Hepatic stellate cell (primary cell): ENCODE measurements around the gene NDUFS8.

Experiments used
- DNase-seq: peaks from one replicate; pipeline ENCODE4 v3.0.0; 2011; ENCODE audit warnings: low spot score

The NDUFS8 gene

GRCh38 chr11:68049509-68050370 lies 19.3 kb downstream of the NDUFS8 start:
- DNase-seq = no peak

- DNase-seq = no peak
Observed at GRCh38 chr11:68050371-68050841, 19.9 kb downstream of the NDUFS8 start.

- DNase-seq = peak; percentile 8
Observed at GRCh38 chr11:68051191-68052136, 21.0 kb downstream of the NDUFS8 start.

GRCh38 chr11:68052137-68052873 lies 21.8 kb downstream of the NDUFS8 start:
- no peak for DNase-seq

- no peak for DNase-seq
Observed at GRCh38 chr11:68053117-68053516, 22.6 kb downstream of the NDUFS8 start.

- DNase-seq = no peak
Observed at GRCh38 chr11:68053981-68054812, 23.7 kb downstream of the NDUFS8 start.

- DNase-seq = no peak
Observed at GRCh38 chr11:68056317-68057285, 26.1 kb downstream of the NDUFS8 start.

GRCh38 chr11:68057807-68058206 lies 27.3 kb downstream of the NDUFS8 start:
- no peak for DNase-seq

GRCh38 chr11:68061508-68061907 lies 31.0 kb downstream of the NDUFS8 start:
- no peak for DNase-seq

- no peak for DNase-seq
Observed at GRCh38 chr11:68064926-68065325, 34.4 kb downstream of the NDUFS8 start.

GRCh38 chr11:68065841-68066240 lies 35.4 kb downstream of the NDUFS8 start:
- DNase-seq = no peak

- no peak for DNase-seq
Observed at GRCh38 chr11:68066742-68067141, 36.3 kb downstream of the NDUFS8 start.

- DNase-seq = no peak
Observed at GRCh38 chr11:68067991-68068390, 37.5 kb downstream of the NDUFS8 start.

- DNase-seq = no peak
Observed at GRCh38 chr11:68071281-68072048, 41.0 kb downstream of the NDUFS8 start.

- DNase-seq = no peak
Observed at GRCh38 chr11:68074584-68075352, 44.3 kb downstream of the NDUFS8 start.

GRCh38 chr11:68076371-68077042 lies 46.0 kb downstream of the NDUFS8 start:
- no peak for DNase-seq
